Vagina (tissue), 2 donors: ENCODE results near the gene SLC22A3. TPM values are rescaled to one million over a fixed set of nuclear protein-coding genes. Genes with fewer than 3 reads are reported as not detected.
"Not testable (repeated sequence)": the region's sequence is repeated elsewhere in the genome, so short reads cannot be mapped to it uniquely, and the experiment has no call there.

ENCODE experiments used
- DNase-seq, 2 donors: peaks; one replicate each; pipeline ENCODE4 v3.0.0-alpha.2; 2017; ENCODE audit errors: extremely low spot score in 2 of 2
- H3K27ac ChIP-seq: fragments of 200-600 bp; sonication (generic); one replicate; pipeline ENCODE4 v1.5.1; 2019
- H3K27me3 ChIP-seq: fragments of 200-600 bp; sonication (generic); one replicate; pipeline ENCODE4 v1.5.1; 2019
- H3K36me3 ChIP-seq, 2 donors: fragments of 200-600 bp; sonication (generic); one replicate each; pipeline ENCODE4 v1.5.1; 2017 to 2019
- H3K4me1 ChIP-seq: fragments of 200-600 bp; sonication (generic); one replicate; pipeline ENCODE4 v1.5.1; 2019
- H3K4me3 ChIP-seq, 2 donors: fragments of 200-600 bp; sonication (generic); 1 replicate in 1 of 2; 2 replicates in 1 of 2; pipeline ENCODE4 v1.5.1; 2016 to 2019
- H3K9me3 ChIP-seq: fragments of 200-600 bp; sonication (generic); one replicate; pipeline ENCODE4 v1.5.1; 2019
- CTCF ChIP-seq, 3 experiments: fragments of 450-650 bp in 2 of 3; fragments of 200-600 bp in 1 of 3; sonication (generic) in 1 of 3; IDR thresholded peaks; one replicate each; pipeline ENCODE4 v1.5.1; 2017 to 2019; ENCODE audit warnings: antibody characterized with exemption in 3 of 3, mild to moderate bottlenecking in 2 of 3, moderate library complexity in 2 of 3
- POLR2A ChIP-seq, 2 donors: fragments of 450-650 bp; IDR thresholded peaks; one replicate each; pipeline ENCODE4 v1.6.1; 2017; ENCODE audit warnings: antibody characterized with exemption in 2 of 2, mild to moderate bottlenecking in 2 of 2, moderate library complexity in 2 of 2
- POLR2AphosphoS5 ChIP-seq, 2 donors: sonication (generic); formaldehyde crosslinking; IDR thresholded peaks; one replicate each; pipeline ENCODE4 v1.9.0; 2017; ENCODE audit warnings: antibody characterized with exemption in 2 of 2, mild to moderate bottlenecking in 2 of 2, low read depth in 1 of 2; ENCODE audit not compliant: insufficient read depth in 1 of 2
- intact Hi-C: fragments of 100-400 bp; cut with DNase I; formaldehyde crosslinking; loops from one replicate; pipeline ENCODE4 v1.15.1; 2023
- total RNA-seq: library from RNA; depleted of rRNA; stranded (reverse); fragments of >200 nt; gene quantifications from one replicate; pipeline ENCODE4 v1.2.3, GENCODE V29; 2016

The SLC22A3 gene
- total RNA-seq, 1 donor from 2014 or later = 16.5 TPM

GRCh38 chr6:160462551-160463109 is 114.5 kb downstream of the SLC22A3 start:
- DNase-seq = peak in 1 of 2 donors; percentile 65

GRCh38 chr6:160464744-160465143 is 116.6 kb downstream of the SLC22A3 start:
- Histone ChIP-seq H3K27ac (no peak overlapping the region), H3K27me3 (no peaks in the 10 kb centered on the region), H3K4me3 (no peak overlapping the region), H3K4me1 (no peaks in the 10 kb centered on the region), H3K9me3 (no peaks in the 10 kb centered on the region), H3K36me3 (no peaks in the 10 kb centered on the region)
- TF ChIP-seq POLR2A (IDR thresholded peaks at IDR 0.05) = no peak
- TF ChIP-seq CTCF (IDR thresholded peaks at IDR 0.05) = no peak
- TF ChIP-seq POLR2AphosphoS5 (IDR thresholded peaks at IDR 0.05; ENCODE audit: insufficient read depth in 1 of 2, low read depth in 1 of 2) = no peak
- no peak for DNase-seq
- intact Hi-C loops = no loop called here

More at GRCh38 chr6:160462551-160463109, 114.5 kb downstream of the SLC22A3 start:
- Histone ChIP-seq H3K9me3 (no peaks in the 10 kb centered on the region), H3K4me3 (no peak overlapping the region), H3K27me3 (no peaks in the 10 kb centered on the region), H3K27ac (no peak overlapping the region), H3K36me3 (no peaks in the 10 kb centered on the region), H3K4me1 (no peaks in the 10 kb centered on the region)
- intact Hi-C loops = no loop called here
- no peak for TF ChIP-seq POLR2A (IDR thresholded peaks at IDR 0.05)
- TF ChIP-seq POLR2AphosphoS5 (IDR thresholded peaks at IDR 0.05; ENCODE audit: insufficient read depth in 1 of 2, low read depth in 1 of 2) = no peak
- TF ChIP-seq CTCF (IDR thresholded peaks at IDR 0.05) = no peak

GRCh38 chr6:160467261-160467871 is 119.2 kb downstream of the SLC22A3 start:
- H3K9me3 ChIP-seq, intact Hi-C loops, H3K36me3 ChIP-seq, H3K27ac ChIP-seq, H3K27me3 ChIP-seq, H3K4me1 ChIP-seq, H3K4me3 ChIP-seq: not testable (repeated sequence)
- peak in 1 of 2 donors; percentile 56 for DNase-seq

GRCh38 chr6:160469153-160469552 is 121.0 kb downstream of the SLC22A3 start:
- Histone ChIP-seq H3K4me1 (no peaks in the 10 kb centered on the region), H3K4me3 (no peak overlapping the region), H3K36me3 (no peaks in the 10 kb centered on the region), H3K27me3 (no peaks in the 10 kb centered on the region), H3K9me3 (no peaks in the 10 kb centered on the region), H3K27ac (no peak overlapping the region)
- intact Hi-C loops = no loop called here
- TF ChIP-seq POLR2A (IDR thresholded peaks at IDR 0.05) = no peak
- peak in 1 of 2 donors; percentile 65 for DNase-seq

GRCh38 chr6:160476056-160476455 is 127.9 kb downstream of the SLC22A3 start:
- DNase-seq = not testable (repeated sequence)

GRCh38 chr6:160477072-160477471 is 128.9 kb downstream of the SLC22A3 start:
- DNase-seq, H3K9me3 ChIP-seq, intact Hi-C loops, H3K36me3 ChIP-seq, H3K4me1 ChIP-seq, H3K27me3 ChIP-seq, H3K27ac ChIP-seq, H3K4me3 ChIP-seq: not testable (repeated sequence)

More at GRCh38 chr6:160476056-160476455, 127.9 kb downstream of the SLC22A3 start:
- H3K4me3 ChIP-seq, H3K27me3 ChIP-seq, H3K4me1 ChIP-seq, H3K36me3 ChIP-seq, intact Hi-C loops, H3K27ac ChIP-seq, H3K9me3 ChIP-seq: not testable (repeated sequence)

- no peaks in the 10 kb centered on the region for H3K9me3 ChIP-seq
- no peaks in the 10 kb centered on the region for H3K36me3 ChIP-seq
- DNase-seq = peak in 1 of 2 donors; percentile 3
- intact Hi-C loops = no loop called here
- H3K27me3 ChIP-seq = no peaks in the 10 kb centered on the region
- H3K4me3 ChIP-seq = no peak overlapping the region
- H3K4me1 ChIP-seq = no peaks in the 10 kb centered on the region
- H3K27ac ChIP-seq = no peak overlapping the region
- TF ChIP-seq CTCF (IDR thresholded peaks at IDR 0.05) = no peak
- TF ChIP-seq POLR2A (IDR thresholded peaks at IDR 0.05) = no peak
- TF ChIP-seq POLR2AphosphoS5 (IDR thresholded peaks at IDR 0.05; ENCODE audit: insufficient read depth in 1 of 2, low read depth in 1 of 2) = no peak
Measured at GRCh38 chr6:160477901-160478300, 129.7 kb downstream of the SLC22A3 start.
